ENCODE data around the gene STK16.

- no peak for TF ChIP-seq POLR2A (IDR thresholded peaks at IDR 0.05)
- TF ChIP-seq CTCF (IDR thresholded peaks at IDR 0.05): no peak
- TF ChIP-seq POLR2AphosphoS5 (IDR thresholded peaks at IDR 0.05): no peak
- no peak for TF ChIP-seq EP300 (IDR thresholded peaks at IDR 0.05; ENCODE audit: low read depth)
Observed at GRCh38 chr2:219250049-219250781, 4.9 kb downstream of the STK16 start.

All from transverse colon (tissue), 4 donors.